G401 (cell line): ENCODE results near the gene PHC3. TPM values are rescaled to one million over a fixed set of nuclear protein-coding genes. Genes with fewer than 3 reads are reported as not detected.
"Not testable (repeated sequence)": the region's sequence is repeated elsewhere in the genome, so short reads cannot be mapped to it uniquely, and the experiment has no call there.

Experiments used
- DNase-seq: peaks from one replicate; pipeline ENCODE4 v3.0.0-alpha.2; 2015; ENCODE audit warnings: low spot score
- in situ Hi-C: cut with HindIII; loops from 2 replicates; pipeline ENCODE4 v1.10.0; 2016; ENCODE audit warnings: low sequenced_read_pairs, mixed read lengths
- total RNA-seq: library from RNA; depleted of rRNA; stranded (reverse); fragments of >200 nt; shearing (Covaris generic); gene quantifications from 2 replicates; pipeline ENCODE4 v1.2.3, GENCODE V29; 2014; rRNA removed

The PHC3 gene, protein sequence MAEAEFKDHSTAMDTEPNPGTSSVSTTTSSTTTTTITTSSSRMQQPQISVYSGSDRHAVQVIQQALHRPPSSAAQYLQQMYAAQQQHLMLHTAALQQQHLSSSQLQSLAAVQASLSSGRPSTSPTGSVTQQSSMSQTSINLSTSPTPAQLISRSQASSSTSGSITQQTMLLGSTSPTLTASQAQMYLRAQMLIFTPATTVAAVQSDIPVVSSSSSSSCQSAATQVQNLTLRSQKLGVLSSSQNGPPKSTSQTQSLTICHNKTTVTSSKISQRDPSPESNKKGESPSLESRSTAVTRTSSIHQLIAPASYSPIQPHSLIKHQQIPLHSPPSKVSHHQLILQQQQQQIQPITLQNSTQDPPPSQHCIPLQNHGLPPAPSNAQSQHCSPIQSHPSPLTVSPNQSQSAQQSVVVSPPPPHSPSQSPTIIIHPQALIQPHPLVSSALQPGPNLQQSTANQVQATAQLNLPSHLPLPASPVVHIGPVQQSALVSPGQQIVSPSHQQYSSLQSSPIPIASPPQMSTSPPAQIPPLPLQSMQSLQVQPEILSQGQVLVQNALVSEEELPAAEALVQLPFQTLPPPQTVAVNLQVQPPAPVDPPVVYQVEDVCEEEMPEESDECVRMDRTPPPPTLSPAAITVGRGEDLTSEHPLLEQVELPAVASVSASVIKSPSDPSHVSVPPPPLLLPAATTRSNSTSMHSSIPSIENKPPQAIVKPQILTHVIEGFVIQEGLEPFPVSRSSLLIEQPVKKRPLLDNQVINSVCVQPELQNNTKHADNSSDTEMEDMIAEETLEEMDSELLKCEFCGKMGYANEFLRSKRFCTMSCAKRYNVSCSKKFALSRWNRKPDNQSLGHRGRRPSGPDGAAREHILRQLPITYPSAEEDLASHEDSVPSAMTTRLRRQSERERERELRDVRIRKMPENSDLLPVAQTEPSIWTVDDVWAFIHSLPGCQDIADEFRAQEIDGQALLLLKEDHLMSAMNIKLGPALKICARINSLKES
- 6.5 and 7.6 TPM in 2 replicates for total RNA-seq

DNA sequence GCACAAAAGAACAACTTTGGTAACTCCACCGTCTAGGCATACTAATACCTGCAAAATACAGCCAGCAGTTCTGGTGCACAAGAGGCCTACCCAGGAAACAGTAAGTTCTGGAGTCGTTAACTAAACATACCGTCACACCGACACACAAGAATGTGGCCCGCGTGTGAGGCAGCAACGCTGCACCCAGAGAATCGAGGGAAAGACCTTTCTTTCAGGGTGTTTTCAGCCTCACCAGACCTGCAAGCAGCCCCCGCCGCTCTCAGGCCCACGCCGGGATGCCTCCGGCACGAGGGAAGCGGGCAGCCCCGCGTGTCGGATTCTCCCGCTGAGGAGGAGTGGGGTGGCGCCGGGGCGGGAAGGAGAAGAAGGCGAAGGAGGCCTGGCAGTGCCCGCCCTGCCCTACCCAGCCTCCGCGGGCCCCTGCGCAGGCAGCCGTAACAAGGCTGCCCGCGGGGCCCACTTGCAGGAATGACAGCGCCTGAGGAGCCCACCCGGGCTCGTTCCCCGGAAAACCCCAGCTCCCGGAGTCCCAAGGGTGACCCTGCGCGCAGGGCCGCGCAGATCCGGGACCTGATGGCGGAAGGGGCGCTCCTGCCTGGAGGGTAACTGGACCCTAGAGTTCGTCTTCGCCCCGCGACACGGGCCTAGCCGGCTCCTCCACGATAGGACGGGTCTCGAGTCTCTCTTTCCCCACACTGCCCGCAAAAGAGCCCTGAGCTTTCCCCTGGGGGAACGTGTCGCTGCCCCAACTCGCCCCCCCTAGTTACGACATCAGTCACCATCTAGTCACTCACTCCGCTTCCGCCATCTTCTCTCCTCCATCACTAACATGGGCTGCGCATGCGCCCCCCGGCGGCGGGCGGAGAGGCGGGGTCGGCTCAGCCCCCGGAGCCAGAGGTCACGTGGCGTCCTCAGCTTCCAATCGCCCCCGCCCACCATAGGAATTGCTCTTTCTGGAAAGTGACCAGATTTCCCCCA, at the start of gene PHC3:
TSS of gene PHC3 (minus strand) at position 826 of the 978 bp plus-strand sequence. CDS start at position 808, 18 bp downstream.
- peak; percentile 93 for DNase-seq
- in situ Hi-C loops: no loop called here

DNA sequence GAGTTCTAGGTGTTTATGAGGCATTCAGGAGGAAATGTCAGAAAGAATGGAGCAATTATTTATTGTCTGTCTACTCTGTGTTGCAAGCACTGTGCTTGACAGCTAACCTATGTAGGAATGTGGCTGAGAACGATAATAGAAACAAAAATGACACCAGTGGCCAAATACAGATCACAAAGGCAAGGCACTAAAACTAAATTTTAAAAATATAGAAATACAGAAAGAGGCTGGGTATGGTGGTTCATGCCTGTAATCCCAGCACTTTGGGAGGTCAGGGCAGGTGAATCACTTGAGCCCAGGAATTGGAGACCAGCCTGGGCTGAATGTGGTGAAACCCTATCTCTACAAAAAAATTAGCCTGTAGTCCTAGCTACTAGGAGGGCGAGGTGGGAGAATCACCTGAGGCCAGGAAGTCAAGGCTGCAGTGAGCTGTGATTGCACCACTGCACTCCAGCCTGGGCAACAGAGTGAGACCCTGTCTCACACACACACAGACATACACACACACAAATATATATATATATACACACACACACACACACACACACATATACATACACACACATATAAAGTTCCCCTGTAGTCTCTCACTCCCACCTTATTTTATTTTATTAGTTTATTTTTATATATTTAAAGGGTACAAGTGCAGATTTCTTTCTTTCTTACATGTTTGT, 46.7 kb upstream of the PHC3 start:
- DNase-seq: no peak
- in situ Hi-C loops: no loop called here

DNA sequence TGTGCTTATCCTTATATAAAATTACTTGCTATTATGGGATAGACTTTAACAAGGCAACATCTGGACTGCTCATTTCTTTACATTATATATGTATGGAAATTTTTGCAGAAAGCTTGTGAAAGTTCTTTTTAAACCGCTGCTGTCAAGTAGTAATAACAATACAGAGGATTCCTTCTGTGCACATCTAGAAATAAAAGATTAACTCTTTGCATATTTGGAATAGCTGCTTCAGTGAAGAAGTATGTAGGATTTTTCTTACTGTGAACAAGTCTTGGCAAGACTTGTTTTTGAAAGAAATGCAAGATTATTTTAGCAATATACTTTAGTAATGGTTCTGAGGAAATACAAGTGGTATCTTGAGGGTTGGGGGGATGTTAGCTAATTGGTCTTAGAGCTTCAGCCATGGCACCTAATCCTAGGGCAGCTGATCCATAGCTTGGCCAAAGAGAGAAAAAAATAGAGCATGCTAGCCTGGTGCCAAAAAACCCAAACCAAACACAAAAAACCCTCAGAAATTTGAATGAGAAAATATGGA, 45.0 kb upstream of the PHC3 start:
- in situ Hi-C loops: no loop called here
- DNase-seq: no peak

DNA sequence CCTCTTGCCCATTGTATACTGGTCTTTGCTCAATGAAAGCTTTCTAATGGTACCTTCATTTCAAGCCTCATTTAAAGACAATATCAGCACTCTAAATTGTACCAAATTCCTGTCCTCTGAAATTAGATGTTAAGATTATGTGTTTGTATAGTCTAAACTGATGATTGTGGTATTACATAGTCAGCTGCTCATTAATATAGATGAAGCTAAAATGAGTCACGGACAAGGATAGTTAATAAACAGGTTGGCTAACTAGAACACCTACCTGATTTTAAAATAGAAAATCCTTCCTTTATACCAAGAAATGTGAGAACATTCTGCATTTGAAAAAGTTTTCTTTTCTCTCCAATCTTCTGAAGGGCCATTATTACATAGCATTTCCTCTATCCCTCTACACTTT, 43.6 kb upstream of the PHC3 start:
- in situ Hi-C loops: no loop called here
- DNase-seq: no peak

DNA sequence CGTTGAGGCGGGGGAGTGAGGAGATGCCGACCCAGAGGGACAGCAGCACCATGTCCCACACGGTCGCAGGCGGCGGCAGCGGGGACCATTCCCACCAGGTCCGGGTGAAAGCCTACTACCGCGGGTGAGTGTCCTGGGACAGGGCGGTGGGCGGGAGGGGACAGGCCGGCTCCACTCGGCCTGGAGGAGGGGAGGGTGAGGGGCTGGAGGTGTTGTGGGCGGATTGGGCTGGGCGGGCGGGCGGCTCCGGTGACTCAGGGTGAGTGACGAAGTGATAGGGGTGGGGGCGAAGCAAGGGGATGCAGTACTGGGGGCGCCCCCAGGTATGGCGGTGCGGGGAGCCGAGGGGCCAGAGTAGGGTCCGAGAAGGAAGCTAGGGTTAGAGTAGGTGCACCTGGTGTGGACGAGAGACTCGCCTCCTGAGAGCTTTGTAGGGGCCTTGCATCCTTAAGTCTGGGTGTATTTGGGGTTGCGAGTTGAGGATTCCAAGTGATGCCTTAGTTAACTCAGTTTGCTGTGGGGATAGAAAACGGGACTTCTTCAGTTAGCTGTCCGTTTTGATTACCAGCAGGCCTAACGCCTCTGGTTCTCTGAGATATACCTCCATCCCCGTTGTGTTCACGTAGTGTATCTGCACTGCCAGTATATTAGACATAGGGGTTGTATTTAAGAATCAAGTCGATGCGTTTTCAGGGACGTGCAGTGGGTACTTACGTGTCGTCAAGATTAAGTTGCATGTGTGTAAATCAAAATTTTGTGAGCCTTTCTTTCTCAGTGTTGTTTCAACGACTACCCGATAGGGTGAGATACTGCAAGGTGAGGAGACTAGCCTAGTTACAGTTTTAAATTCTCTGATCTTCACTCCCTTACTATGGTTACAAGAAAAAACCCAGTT, 41.4 kb upstream of the PHC3 start:
- peak; percentile 62 for DNase-seq
- in situ Hi-C loops: no loop called here

DNA sequence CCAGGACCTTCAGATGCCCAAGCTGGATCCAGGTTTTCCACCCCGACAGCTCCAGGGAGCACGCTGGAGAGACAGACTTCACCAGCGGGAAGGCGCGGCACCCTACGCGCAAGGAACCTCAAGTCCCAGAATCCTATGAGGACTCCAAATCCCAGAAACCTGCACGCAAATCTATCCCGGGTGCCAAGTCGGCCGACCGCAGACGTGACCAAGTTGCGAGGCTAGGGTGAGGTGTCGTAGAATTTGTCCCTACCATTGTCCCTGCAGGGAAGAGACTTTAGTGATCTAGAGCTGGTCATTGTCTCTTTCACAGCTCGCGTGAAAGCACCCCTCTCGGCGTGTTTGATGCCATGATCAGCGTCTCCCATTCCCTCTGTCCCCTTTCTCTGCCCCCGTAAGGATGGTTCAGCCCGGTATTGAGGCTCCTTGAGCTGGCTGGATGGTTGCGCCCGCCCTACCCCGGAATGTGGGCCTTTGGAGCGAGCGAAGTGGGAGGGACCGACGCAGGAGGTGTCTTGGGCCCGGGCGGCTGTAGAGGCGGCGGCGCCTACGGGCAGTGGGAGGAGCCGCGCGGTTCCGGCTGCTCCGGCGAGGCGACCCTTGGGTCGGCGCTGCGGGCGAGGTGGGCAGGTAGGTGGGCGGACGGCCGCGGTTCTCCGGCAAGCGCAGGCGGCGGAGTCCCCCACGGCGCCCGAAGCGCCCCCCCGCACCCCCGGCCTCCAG, 40.6 kb upstream of the PHC3 start, which contains the start of gene PRKCI:
TSS of gene PRKCI (plus strand) at position 501 of the 723 bp plus-strand sequence. CDS start 246 bp downstream, outside the sequence.
- in situ Hi-C loops: no loop called here
- DNase-seq: peak; percentile 97

DNA sequence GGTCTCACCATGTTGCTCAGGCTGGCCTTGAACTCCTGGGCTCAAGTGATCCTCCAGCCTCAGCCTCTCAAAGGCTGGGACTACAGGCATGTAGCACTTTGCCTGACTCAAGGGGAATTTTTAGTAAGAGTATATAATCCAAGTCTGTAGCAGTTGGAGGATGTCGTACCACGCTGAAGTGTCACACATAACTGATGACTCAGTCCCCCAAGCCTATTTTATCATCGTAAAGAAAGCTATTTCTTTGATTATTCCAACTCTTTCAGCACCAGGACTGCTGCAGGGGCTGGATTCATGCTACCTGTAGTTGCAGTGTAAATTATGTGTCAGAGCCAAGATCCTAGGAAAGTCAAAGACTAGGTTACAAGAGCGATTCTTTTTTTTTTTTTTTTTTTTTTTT, 39.3 kb upstream of the PHC3 start:
- in situ Hi-C loops: no loop called here
- no peak for DNase-seq

DNA sequence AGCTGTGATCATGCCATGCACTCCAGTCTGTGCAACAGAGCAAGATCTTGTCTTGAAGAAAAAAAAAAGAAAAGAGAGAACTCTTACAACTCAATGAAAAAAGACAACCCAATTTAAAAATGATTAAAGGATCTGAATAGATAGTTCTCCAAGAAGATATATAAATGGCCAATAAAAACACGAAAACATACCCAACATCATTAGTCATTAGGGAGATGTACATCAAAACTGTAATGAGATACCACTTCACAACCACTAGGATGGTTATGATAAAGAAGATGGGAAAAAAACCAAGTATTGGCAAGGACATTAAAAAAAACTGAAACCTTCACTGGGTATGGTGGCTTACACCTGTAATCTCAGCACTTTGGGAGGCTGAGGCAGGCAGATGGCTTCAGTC, 38.3 kb upstream of the PHC3 start:
- DNase-seq: no peak
- in situ Hi-C loops: no loop called here

DNA sequence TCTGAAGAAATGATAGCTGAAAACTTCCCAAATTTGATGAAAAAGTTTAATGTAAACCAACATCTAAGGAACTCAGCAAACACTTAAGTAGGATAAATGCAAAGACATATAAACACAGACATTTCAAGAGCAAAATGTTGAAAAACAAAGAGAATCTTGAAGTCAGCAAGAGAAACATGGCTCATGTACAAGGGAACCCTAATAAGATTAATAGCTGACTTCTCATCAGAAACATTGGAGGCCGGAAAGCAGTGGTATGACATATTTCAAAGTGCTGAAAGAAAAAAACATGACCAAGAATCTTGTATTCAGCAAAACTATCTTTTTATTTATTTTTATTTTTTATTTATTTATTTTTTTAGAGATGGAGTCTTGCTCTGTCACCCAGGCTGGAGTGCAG, 30.1 kb upstream of the PHC3 start:
- in situ Hi-C loops: no loop called here
- DNase-seq: no peak

DNA sequence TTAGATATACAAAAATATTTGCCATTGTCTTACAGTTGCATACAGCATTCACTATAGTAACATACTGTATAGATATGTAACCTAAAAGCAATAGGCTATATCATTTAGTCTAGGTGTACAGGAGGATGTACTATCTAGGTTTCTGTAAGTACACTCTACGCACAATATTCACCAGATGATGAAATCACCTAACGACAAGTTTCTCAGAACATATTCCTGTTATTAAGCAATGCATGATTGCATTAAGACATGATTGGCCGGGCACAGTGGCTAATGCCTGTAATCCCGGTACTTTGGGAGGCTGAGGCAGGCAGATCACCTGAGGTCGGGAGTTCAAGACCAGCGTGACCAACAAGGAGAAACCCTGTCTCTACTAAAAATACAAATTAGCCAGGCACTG, 26.2 kb upstream of the PHC3 start:
- no peak for DNase-seq
- in situ Hi-C loops: no loop called here

DNA sequence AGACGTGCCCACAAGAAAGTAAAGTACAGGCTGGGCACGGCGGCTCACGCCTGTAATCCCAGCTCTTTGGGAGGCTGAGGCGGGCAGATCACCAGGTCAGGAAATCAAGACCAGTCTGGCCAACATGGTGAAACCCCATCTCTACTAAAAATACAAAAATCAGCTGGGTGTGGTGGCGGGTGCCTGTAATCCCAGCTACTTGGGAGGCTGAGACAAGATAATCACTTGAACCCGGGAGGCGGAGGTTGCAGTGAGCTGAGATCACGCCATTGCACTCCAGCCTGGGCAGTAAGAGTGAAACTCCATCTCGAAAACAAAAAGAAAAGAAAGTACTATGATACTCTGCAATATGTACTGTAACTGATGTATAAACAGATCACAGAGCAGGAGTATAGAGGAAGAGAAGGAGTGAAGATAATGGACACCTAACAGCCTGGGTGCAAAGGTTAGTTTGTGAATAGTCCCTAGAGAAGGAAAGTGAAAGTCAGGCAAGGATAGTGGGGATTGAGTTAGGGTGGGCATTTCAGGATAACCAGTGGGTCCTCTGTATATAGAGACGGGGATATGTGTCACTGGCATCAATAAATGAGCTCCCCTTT, 24.7 kb upstream of the PHC3 start:
- in situ Hi-C loops, DNase-seq: not testable (repeated sequence)

DNA sequence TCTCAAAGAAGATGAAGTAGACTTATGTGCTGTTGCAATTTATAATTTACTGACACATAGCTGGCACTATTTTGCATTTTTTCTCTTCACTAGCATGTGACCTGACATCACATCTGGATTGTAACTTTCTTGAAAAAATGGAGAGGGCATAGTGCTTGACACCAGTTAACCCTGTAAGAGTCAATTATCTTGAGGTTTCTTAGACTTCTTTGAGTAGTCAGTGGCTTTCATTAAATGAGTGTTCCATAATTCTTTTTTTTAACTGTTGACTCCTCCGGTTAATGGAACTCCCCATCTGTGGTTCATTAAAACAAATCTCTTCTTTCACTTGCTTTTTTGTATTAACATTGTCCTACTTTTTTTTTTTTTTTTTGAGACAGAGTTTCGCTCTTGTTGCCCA, 23.8 kb upstream of the PHC3 start:
- DNase-seq: no peak
- in situ Hi-C loops: no loop called here

DNA sequence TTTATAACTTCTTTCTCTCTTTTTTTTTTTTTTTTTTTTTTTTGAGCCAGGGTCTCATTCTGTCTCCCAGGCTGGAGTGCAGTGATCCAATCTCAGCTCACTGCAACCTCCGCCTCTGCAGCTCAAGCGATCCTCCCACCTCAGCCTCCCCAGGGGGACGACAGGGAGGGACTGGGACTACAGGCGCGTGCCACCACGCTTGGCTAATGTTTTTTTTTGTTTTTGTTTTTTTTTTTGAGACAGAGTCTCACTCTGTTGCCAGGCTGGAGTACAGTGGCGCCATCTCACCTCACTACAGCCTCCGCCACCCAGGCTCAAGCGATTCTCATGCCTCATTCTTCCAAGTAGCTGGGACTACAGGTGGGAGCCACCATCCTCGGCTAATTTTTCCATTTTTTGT, 23.0 kb upstream of the PHC3 start:
- in situ Hi-C loops: no loop called here
- no peak for DNase-seq

DNA sequence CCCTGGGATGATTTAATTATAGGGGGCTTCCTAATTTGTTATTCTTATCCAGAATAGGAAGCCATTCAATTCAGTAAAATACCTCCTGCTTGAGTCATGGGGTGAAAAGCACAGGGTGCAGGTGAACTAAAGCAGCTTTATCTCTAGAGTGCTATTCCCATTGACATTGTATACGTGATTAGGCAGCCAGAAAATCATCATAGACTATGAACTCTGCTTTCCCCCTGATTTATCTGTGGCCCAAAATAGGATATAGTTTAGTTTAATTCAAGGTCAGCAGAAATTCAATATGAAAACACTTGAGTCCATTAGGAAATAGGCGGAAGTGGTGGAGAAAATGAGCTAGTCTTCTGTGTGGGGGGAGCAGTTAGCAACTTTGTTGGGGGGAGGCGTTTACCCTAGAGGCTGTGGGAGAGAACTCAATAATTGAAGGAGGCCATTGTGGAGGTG, 22.5 kb upstream of the PHC3 start:
- no peak for DNase-seq
- in situ Hi-C loops: no loop called here

DNA sequence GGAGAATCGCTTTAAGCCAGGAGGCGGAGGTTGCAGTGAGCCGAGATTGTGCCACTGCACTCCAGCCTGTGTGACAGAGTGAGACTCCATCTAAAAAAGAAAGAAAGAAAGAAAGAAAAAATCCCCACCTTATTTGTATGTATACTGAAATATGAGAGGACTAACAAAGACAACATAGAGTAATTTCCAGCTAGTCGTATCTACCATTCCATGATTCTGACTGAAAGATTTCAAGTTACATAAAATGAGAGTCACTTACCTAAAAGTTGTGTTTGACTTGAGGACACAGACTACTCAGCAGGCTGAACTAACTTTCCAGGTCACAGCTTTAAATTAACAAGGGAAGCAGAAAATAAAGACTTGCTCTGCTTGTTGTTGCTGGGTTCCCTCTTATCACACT, 21.9 kb upstream of the PHC3 start:
- in situ Hi-C loops: no loop called here
- no peak for DNase-seq

DNA sequence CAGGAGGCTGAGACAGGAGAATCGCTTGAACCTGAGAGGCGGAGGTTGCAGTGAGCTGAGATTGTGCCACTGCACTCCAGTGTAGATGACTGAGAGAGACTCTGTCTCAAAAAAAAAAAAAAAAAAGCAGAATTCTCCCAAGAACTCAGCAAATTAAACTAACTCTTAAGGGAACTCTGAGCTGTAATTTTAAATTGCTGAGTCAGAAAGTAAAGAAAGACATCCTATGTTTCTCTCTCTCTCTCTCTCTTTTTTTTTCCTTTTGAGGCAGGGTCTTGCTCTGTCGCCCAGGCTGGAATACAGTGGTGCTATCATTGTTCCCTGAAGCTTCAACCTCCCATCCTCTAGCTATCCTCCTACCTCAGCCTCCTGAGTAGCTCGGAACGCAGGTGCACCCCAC, 20.0 kb upstream of the PHC3 start:
- no peak for DNase-seq
- in situ Hi-C loops: no loop called here
